PC-3 (cell line): Measurements from ENCODE around the gene NFYA. TPM values are rescaled to one million over a fixed set of nuclear protein-coding genes. Genes with fewer than 3 reads are reported as not detected.

Experiments used
- ATAC-seq: fragments of 200-7000 bp; cut with Tn5 transposase; 2 replicates; pipeline ENCODE4 v1.9.1; 2020; ENCODE audit warnings: mild to moderate bottlenecking, moderate library complexity
- BruUV-seq: library from RNA; stranded (reverse); fragments of 400-500 nt; replicated peaks from 2 replicates; lab custom pipeline; 2021; lab: Mats Ljungman, UMichigan
- CTCF ChIA-PET: fragments of 300-600 bp; sonication (Branson Sonifier 250); formaldehyde crosslinking; loops from one replicate; lab custom pipeline; 2022; ENCODE audit warnings: antibody characterized with exemption; lab: Charles Lee
- POLR2A ChIA-PET: fragments of 300-600 bp; sonication (Branson Sonifier 250); formaldehyde crosslinking; loops from one replicate; lab custom pipeline; 2022; ENCODE audit warnings: antibody characterized with exemption; ENCODE audit not compliant: unreplicated experiment; lab: Charles Lee
- DNase-seq: peaks from one replicate; pipeline ENCODE4 v3.0.0-alpha.2; 2015
- H2AFZ ChIP-seq: fragments of 300-600 bp; sonication (generic); 2 replicates; pipeline ENCODE4 v1.6.0; 2016; ENCODE audit warnings: antibody characterized with exemption, low read length
- H3F3A ChIP-seq: fragments of 300-600 bp; sonication (generic); one replicate; pipeline ENCODE4 v1.6.0; 2017; ENCODE audit warnings: antibody characterized with exemption, low read length, control low read depth, mild to moderate bottlenecking; ENCODE audit not compliant: unreplicated experiment
- H3K27ac ChIP-seq: fragments of 300-600 bp; sonication (generic); 2 replicates; pipeline ENCODE4 v1.5.1; 2016; ENCODE audit warnings: mild to moderate bottlenecking, low read length
- H3K27me3 ChIP-seq: fragments of 300-600 bp; sonication (generic); 2 replicates; pipeline ENCODE4 v1.6.1; 2016; ENCODE audit warnings: low read length, mixed read lengths
- H3K36me3 ChIP-seq: fragments of 300-600 bp; sonication (generic); 2 replicates; pipeline ENCODE4 v1.6.1; 2016; ENCODE audit warnings: low read depth, mixed run types, low read length, mixed read lengths
- H3K4me1 ChIP-seq: fragments of 300-600 bp; sonication (generic); 2 replicates; pipeline ENCODE4 v1.5.1; 2016; ENCODE audit warnings: low read length; ENCODE audit not compliant: insufficient read depth
- H3K4me2 ChIP-seq: fragments of 300-600 bp; sonication (generic); 2 replicates; pipeline ENCODE4 v1.6.0; 2016; ENCODE audit warnings: low read length
- H3K4me3 ChIP-seq: fragments of 300-600 bp; sonication (generic); 2 replicates; pipeline ENCODE4 v1.5.1; 2016; ENCODE audit warnings: mild to moderate bottlenecking, low read length, mixed read lengths
- H3K79me2 ChIP-seq: fragments of 300-600 bp; sonication (generic); 2 replicates; pipeline ENCODE4 v1.6.1; 2017; ENCODE audit warnings: low read length, mixed read lengths
- H3K9ac ChIP-seq: fragments of 300-600 bp; sonication (generic); 2 replicates; pipeline ENCODE4 v1.6.0; 2016; ENCODE audit warnings: mild to moderate bottlenecking, low read length
- H3K9me2 ChIP-seq: fragments of 300-600 bp; sonication (generic); replicated peaks from 2 replicates; pipeline ENCODE4 v1.6.1; 2016; ENCODE audit warnings: mixed run types, low read length, mixed read lengths
- H3K9me3 ChIP-seq: fragments of 300-600 bp; sonication (generic); 2 replicates; pipeline ENCODE4 v1.6.1; 2016; ENCODE audit warnings: low read length, mixed read lengths
- H4K20me1 ChIP-seq: fragments of 300-600 bp; sonication (generic); 2 replicates; pipeline ENCODE4 v1.6.1; 2016; ENCODE audit warnings: low read length, mixed read lengths
- CTCF ChIP-seq: fragments of 300-600 bp; sonication (generic); conservative IDR thresholded peaks from 2 replicates; pipeline ENCODE4 v1.5.1; 2017; ENCODE audit warnings: antibody characterized with exemption, low read depth, mild to moderate bottlenecking, low read length
- EZH2 ChIP-seq: fragments of 300-600 bp; sonication (generic); IDR thresholded peaks from one replicate; pipeline ENCODE4 v1.6.1; 2017; ENCODE audit warnings: antibody characterized with exemption, mild to moderate bottlenecking, low read length; ENCODE audit not compliant: unreplicated experiment
- EZH2phosphoT487 ChIP-seq: fragments of 300-600 bp; sonication (generic); IDR thresholded peaks from 2 replicates; pipeline ENCODE4 v1.6.1; 2018; ENCODE audit warnings: mild to moderate bottlenecking, antibody characterized with exemption, low read length, borderline replicate concordance
- intact Hi-C: fragments of 100-400 bp; cut with micrococcal nuclease; formaldehyde crosslinking; loops from 2 replicates; pipeline ENCODE4 v1.9.0; 2023
- total RNA-seq: library from RNA; depleted of rRNA; stranded (reverse); fragments of >200 nt; gene quantifications from 2 replicates; pipeline ENCODE4 v1.2.3, GENCODE V29; 2014

Gene NFYA
- total RNA-seq, 1 experiment from 2014 or later: 31.7 TPM

- no peaks in the 10 kb centered on the region for H3K9me3 ChIP-seq
- no peaks in the 10 kb centered on the region for H3K27me3 ChIP-seq
- H3K4me3 ChIP-seq: peak overlapping the region; percentile 85
- no TSS peak for BruUV-seq
- H3F3A ChIP-seq: no peaks in the 10 kb centered on the region
- peak overlapping the region; percentile 98 for H3K9ac ChIP-seq
- peak overlapping the region; percentile 96 for H3K27ac ChIP-seq
- peak overlapping the region; percentile 55 for H2AFZ ChIP-seq
- intact Hi-C loops: loop anchor here (2.0 to 5.0 kb wide), 2 partner anchors 167 to 244 kb away; no protein-coding TSS in a partner anchor
- peaks cover 42% of the 10 kb centered on the region for H4K20me1 ChIP-seq
- DNase-seq (peak; percentile 82), ATAC-seq (peak; percentile 16)
- ChIA-PET POLR2A (no interaction called here), CTCF (no interaction called here)
- H3K4me2 ChIP-seq: peak overlapping the region; percentile 99
- peaks cover 46% of the 10 kb centered on the region for H3K4me1 ChIP-seq
- peaks cover 65% of the 10 kb centered on the region for H3K79me2 ChIP-seq
- H3K9me2 ChIP-seq: no peaks in the 10 kb centered on the region
- H3K36me3 ChIP-seq: peaks cover under 1% of the 10 kb centered on the region; the same call in 1 of the 2 replicates
- TF ChIP-seq EZH2: no peak
- TF ChIP-seq EZH2phosphoT487: no peak
- TF ChIP-seq CTCF: no peak
Measured at GRCh38 chr6:41073203-41073967, 611 bp downstream of the NFYA start.

DNA sequence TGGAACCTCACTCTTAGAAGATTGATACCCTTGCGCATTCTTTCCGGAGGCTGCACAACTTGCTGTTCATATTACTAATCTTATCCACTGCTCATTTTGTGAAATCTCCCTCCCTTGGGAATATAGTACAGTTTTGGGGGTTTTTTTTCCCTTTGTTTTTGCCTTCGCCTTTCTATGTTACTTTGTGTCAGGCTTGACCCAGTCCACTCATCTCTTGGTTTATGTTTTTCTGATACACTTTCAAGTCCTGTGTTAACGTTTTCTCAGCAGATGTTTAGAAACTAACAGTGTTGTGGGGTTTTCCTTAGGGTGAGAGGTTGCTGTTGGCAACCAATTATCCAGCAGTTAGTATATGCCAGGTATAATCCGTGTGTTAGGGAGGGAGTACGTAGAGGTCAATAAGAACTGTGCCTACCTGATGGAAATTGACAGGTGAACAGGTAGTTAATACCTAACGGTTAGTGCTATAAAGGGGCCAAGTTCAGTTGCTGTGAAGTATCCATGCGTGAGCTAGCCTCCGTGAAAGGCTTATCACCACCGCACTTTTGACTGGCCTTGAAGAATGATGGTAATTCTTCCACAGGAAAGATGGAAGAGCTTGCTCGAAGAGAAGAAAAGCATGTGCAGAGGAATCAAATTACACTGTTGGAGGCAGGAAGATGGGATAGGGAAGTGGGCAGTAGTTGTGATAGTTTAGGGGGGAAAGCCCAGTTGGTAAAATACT, 1.4 kb downstream of the NFYA start:
- Histone ChIP-seq H3K9me3 (no peaks in the 10 kb centered on the region), H3K36me3 (peaks cover 8% of the 10 kb centered on the region; the same call in 1 of the 2 replicates), H3K9ac (peak overlapping the region; percentile 98), H2AFZ (peak overlapping the region; percentile 55), H3K9me2 (no peaks in the 10 kb centered on the region), H3K4me2 (peak overlapping the region; percentile 99), H3K79me2 (peaks cover 73% of the 10 kb centered on the region), H3K4me3 (peak overlapping the region; percentile 85), H4K20me1 (peaks cover 49% of the 10 kb centered on the region), H3K4me1 (peaks cover 46% of the 10 kb centered on the region), H3K27ac (peak overlapping the region; percentile 96), H3F3A (no peaks in the 10 kb centered on the region), H3K27me3 (no peaks in the 10 kb centered on the region)
- TF ChIP-seq EZH2 (no peak), CTCF (no peak), EZH2phosphoT487 (no peak)
- intact Hi-C loops: loop anchor here (2.0 to 5.0 kb wide), 2 partner anchors 167 to 243 kb away; no protein-coding TSS in a partner anchor
- TSS peak; percentile 56 for BruUV-seq
- ChIA-PET CTCF (no interaction called here), POLR2A (interaction anchor here (0.6 kb wide), 3 partner anchors 18 to 821 kb away, joined by 3 to 4 read pairs (median 3); no protein-coding TSS in a partner anchor)
- ATAC-seq: no peak
- DNase-seq: peak; percentile 35
